Esophagus muscularis mucosa (tissue), 4 donors: ENCODE data around the gene KIAA2012. TPM values are rescaled to one million over a fixed set of nuclear protein-coding genes. Genes with fewer than 3 reads are reported as not detected.
"Not testable (repeated sequence)": the region's sequence is repeated elsewhere in the genome, so short reads cannot be mapped to it uniquely, and the experiment has no call there.

Experiments used
- DNase-seq: peaks from one replicate; pipeline ENCODE4 v3.0.0-alpha.2; 2017; ENCODE audit errors: extremely low spot score
- H3K27ac ChIP-seq, 4 donors: fragments of 200-600 bp; sonication (generic); replicated peaks in 1 of 4; 1 replicate in 3 of 4; 2 replicates in 1 of 4; pipeline ENCODE4 v1.5.1; 2016 to 2019; ENCODE audit warnings: mild to moderate bottlenecking in 1 of 4
- H3K27me3 ChIP-seq, 4 donors: fragments of 200-600 bp; sonication (generic); one replicate each; pipeline versions ENCODE4 v1.5.1 to v1.6.0; 2016 to 2019
- H3K36me3 ChIP-seq, 4 donors: fragments of 200-600 bp; sonication (generic); one replicate each; pipeline ENCODE4 v1.5.1; 2016 to 2019
- H3K4me1 ChIP-seq, 4 donors: fragments of 200-600 bp; sonication (generic); one replicate each; pipeline ENCODE4 v1.5.1; 2016 to 2019
- H3K4me3 ChIP-seq, 4 donors: fragments of 200-600 bp; sonication (generic); 1 replicate in 2 of 4; 2 replicates in 2 of 4; pipeline ENCODE4 v1.5.1; 2016 to 2019; ENCODE audit warnings: mild to moderate bottlenecking in 4 of 4, moderate library complexity in 1 of 4
- H3K9me3 ChIP-seq, 4 donors: fragments of 200-600 bp; sonication (generic); 1 replicate in 3 of 4; 2 replicates in 1 of 4; pipeline ENCODE4 v1.5.1; 2016 to 2019
- EP300 ChIP-seq: sonication (generic); formaldehyde crosslinking; IDR thresholded peaks from one replicate; pipeline ENCODE4 v1.6.1; 2017; ENCODE audit warnings: antibody characterized with exemption
- POLR2A ChIP-seq: fragments of 450-650 bp; IDR thresholded peaks from one replicate; pipeline ENCODE4 v1.6.1; 2017; ENCODE audit warnings: antibody characterized with exemption, moderate library complexity, mild to moderate bottlenecking, low read depth
- POLR2AphosphoS5 ChIP-seq, 2 donors: sonication (generic); formaldehyde crosslinking; IDR thresholded peaks; one replicate each; pipeline ENCODE4 v1.6.1; 2017; ENCODE audit warnings: antibody characterized with exemption in 2 of 2
- WGBS: methylation state at CpG from one replicate; pipeline ENCODE4 v1.1.5; 2018; 5-methylcytosine and 5-hydroxymethylcytosine counted together
- intact Hi-C: fragments of 100-400 bp; cut with DNase I; formaldehyde crosslinking; loops from one replicate; pipeline ENCODE4 v1.15.1; 2023
- total RNA-seq, 4 donors: library from RNA; depleted of rRNA; stranded (reverse); fragments of >200 nt; gene quantifications; one replicate each; pipeline versions ENCODE4 v1.1.0 to v1.2.1, GENCODE V29; 2016
- TF ChIP-seq, protein P1 (sequence below), 3 experiments: fragments of 200-600 bp in 2 of 3; fragments of 450-650 bp in 1 of 3; sonication (generic) in 2 of 3; IDR thresholded peaks; one replicate each; pipeline ENCODE4 v1.5.1; 2017 to 2019; ENCODE audit warnings: antibody characterized with exemption in 3 of 3, mild to moderate bottlenecking in 2 of 3, moderate library complexity in 1 of 3

The KIAA2012 gene
- total RNA-seq, 4 donors from 2014 or later, result 0.45 TPM; not detected in 3

DNA sequence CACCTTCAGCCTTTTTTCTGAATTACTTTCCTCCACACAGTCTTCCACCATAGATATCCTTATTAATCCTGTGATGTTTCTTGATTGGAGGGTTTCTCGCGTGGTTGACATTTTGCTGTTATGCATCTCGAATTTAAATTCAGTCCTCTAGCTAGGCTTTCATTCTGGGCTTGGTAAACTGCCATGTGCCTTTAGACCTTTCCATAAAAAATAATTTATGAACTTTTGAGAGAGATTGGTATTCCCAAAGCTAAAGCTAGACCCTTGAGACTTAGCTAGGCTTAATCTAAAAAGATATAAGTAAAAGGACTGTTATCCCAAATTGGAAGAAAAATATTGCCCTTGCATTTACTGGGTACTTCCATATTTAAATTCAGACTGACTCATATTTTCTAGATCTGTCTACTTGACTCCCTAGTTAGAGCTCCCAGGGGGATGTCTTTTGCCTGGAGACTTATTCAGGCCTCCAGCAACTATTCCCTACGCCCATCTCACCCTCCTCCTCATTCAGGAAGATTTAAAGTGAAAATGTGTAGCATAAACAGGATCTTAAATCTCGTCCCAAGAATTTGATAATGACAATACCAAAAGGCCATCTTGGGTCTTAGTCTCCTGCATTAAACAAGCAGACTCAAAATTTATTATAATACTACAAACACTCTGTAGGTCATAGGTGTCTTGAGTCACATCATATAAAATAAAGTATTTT is 60.3 kb downstream of the KIAA2012 start:
- no peaks in the 10 kb centered on the region for H3K9me3 ChIP-seq
- no peak overlapping the region for H3K4me3 ChIP-seq
- WGBS, result 89% methylated on average over 5 of the region's 5 CpGs
- TF ChIP-seq, protein P1, sequence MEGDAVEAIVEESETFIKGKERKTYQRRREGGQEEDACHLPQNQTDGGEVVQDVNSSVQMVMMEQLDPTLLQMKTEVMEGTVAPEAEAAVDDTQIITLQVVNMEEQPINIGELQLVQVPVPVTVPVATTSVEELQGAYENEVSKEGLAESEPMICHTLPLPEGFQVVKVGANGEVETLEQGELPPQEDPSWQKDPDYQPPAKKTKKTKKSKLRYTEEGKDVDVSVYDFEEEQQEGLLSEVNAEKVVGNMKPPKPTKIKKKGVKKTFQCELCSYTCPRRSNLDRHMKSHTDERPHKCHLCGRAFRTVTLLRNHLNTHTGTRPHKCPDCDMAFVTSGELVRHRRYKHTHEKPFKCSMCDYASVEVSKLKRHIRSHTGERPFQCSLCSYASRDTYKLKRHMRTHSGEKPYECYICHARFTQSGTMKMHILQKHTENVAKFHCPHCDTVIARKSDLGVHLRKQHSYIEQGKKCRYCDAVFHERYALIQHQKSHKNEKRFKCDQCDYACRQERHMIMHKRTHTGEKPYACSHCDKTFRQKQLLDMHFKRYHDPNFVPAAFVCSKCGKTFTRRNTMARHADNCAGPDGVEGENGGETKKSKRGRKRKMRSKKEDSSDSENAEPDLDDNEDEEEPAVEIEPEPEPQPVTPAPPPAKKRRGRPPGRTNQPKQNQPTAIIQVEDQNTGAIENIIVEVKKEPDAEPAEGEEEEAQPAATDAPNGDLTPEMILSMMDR (IDR thresholded peaks at IDR 0.05), result no peak
- TF ChIP-seq POLR2A (no peak), EP300 (no peak), POLR2AphosphoS5 (IDR thresholded peaks at IDR 0.05) (no peak)
- no peak for DNase-seq
- H3K27me3 ChIP-seq, result no peaks in the 10 kb centered on the region
- intact Hi-C loops, result no loop called here
- no peaks in the 10 kb centered on the region for H3K36me3 ChIP-seq
- H3K27ac ChIP-seq, result no peak overlapping the region
- peaks cover 7 to 31% (median 28%) of the 10 kb centered on the region in 4 donors for H3K4me1 ChIP-seq

DNA sequence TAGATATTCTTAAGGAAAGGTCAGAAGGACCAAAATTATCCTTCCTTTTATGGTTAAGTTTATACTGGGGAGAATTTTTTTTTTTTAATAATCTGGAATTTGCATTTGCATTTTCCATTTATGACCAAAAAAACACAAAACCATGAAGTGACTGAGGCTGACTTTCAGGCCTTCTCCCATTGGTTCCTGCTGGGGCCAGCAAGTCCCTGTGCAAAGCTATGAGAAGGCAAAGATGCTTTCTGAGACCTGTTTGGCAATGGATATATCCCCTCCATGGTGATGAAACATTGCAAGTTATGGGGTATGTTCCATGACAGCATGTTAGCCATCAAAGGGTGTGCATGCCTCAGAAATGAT is 60.8 kb downstream of the KIAA2012 start:
- Histone ChIP-seq H3K27me3 (no peaks in the 10 kb centered on the region), H3K36me3 (no peaks in the 10 kb centered on the region), H3K9me3 (no peaks in the 10 kb centered on the region), H3K4me3 (no peak overlapping the region), H3K27ac (no peak overlapping the region), H3K4me1 (peaks cover 7 to 31% (median 28%) of the 10 kb centered on the region in 4 donors)
- DNase-seq, result no peak
- TF ChIP-seq POLR2A, result no peak
- TF ChIP-seq POLR2AphosphoS5 (IDR thresholded peaks at IDR 0.05), result no peak
- TF ChIP-seq, protein P1 (IDR thresholded peaks at IDR 0.05), result no peak
- no peak for TF ChIP-seq EP300
- intact Hi-C loops, result no loop called here

DNA sequence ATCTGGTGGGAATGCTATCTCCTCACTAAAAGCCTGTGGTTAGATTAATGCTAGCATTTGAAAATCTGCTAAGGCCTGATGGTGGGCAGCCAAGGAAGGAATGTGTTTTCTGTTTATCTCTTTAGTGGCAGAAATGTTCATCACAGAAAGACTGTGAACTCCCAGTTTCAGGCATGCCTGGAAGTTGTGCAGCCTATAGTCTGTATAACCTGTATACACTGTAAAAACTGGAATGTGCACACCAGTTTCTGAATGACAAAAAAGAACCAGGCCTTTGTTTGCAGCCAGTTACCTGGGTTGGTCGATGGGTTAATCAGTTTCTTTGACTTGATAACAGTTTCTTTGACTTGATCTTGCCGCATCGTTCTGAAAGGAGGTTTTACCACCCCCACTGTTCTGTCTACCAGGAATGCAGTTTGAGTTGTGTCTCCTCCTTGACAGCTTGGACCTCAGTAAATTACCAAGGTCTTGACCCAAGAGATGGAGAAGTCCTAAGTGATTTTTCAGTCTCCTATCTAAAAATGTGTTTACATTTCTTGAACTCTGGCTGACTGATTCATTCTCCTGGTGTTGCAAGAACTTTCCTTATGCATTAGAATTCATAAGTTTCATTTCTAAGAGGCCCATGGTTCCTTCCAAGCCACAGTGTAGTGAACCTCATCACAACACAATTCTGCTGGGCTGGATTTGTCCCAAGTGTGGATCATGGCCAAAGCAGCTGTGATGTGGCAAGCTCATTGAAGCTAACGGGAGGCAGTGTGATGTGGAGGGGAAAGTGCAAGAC is 62.2 kb downstream of the KIAA2012 start:
- WGBS, result 35% methylated on average over 4 of the region's 4 CpGs
- intact Hi-C loops, result no loop called here

DNA sequence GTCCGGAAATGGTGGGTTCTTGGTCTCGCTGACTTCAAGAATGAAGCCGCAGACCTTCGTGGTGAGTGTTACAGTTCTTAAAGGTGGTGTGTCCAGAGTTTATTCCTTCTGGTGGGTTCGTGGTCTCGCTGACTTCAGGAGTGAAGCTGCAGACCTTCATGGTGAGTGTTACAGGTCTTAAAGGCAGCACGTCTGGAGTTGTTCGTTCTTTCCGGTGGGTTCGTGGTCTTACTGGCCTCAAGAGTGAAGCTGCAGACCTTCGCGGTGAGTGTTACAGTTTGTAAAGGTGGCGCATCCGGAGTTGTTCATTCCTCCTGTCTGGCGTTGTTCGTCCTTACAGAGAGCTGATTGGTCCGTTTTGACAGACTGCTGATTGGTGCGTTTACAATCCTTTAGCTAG is 63.0 kb downstream of the KIAA2012 start:
- DNase-seq, H3K4me3 ChIP-seq, H3K9me3 ChIP-seq, H3K27me3 ChIP-seq, intact Hi-C loops, H3K36me3 ChIP-seq: not testable (repeated sequence)
- WGBS, result 86% methylated on average over 18 of the region's 18 CpGs
- Histone ChIP-seq H3K4me1 (peaks cover 7 to 39% (median 23%) of the 10 kb centered on the region in 4 donors), H3K27ac (peak overlapping the region in 3 of 4 donors; percentile 17 to 73 (median 65))

More for the DNA sequence above, 62.2 kb downstream of the KIAA2012 start:
- no peak overlapping the region for H3K4me3 ChIP-seq
- DNase-seq, result peak; percentile 95
- H3K9me3 ChIP-seq, result no peaks in the 10 kb centered on the region
- no peaks in the 10 kb centered on the region for H3K27me3 ChIP-seq
- H3K4me1 ChIP-seq, result peaks cover 7 to 32% (median 23%) of the 10 kb centered on the region in 4 donors
- H3K36me3 ChIP-seq, result no peaks in the 10 kb centered on the region
- TF ChIP-seq EP300, result no peak
- TF ChIP-seq POLR2AphosphoS5 (IDR thresholded peaks at IDR 0.05), result peak; percentile 46 to 59
- peak overlapping the region in 3 of 4 donors; percentile 17 to 73 (median 65) for H3K27ac ChIP-seq

DNA sequence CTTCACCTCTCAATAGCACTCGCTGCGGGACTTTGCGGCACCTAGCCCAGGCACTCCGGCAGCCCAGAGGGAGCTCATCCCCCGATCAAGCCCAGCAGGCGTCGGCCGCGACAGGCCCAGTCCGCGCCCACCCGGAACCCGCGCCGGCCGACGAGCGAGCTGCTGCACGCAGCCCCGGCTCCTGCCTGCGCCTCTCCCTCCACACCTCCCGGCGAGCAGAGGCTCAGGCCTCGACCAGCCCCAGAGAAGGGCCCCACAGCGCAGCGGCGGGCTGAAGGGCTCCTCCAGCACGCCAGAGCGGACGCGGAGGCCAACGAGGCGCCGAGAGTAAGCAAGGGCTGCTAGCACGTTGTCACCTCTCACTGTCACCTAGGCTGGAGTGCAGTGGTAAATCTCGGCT is 63.5 kb downstream of the KIAA2012 start:
- Histone ChIP-seq H3K4me1 (peaks cover 7 to 39% (median 23%) of the 10 kb centered on the region in 4 donors), H3K27ac (peak overlapping the region in 1 of 4 donors; percentile 65), H3K27me3 (no peaks in the 10 kb centered on the region), H3K36me3 (no peaks in the 10 kb centered on the region), H3K9me3 (no peaks in the 10 kb centered on the region), H3K4me3 (no peak overlapping the region)
- no peak for TF ChIP-seq EP300
- TF ChIP-seq POLR2A, result no peak
- no peak for TF ChIP-seq POLR2AphosphoS5 (IDR thresholded peaks at IDR 0.05)
- TF ChIP-seq, protein P1 (IDR thresholded peaks at IDR 0.05), result no peak
- 97% methylated on average over 11 of the region's 36 CpGs for WGBS
- DNase-seq, result no peak
- intact Hi-C loops, result no loop called here
